Activated CD8-positive, alpha-beta memory T cell treated with anti-CD3 and anti-CD28 coated beads, Interleukin-2, amount 50 U/mL, for 24 hours (primary cell): ENCODE data around the gene HIVEP3.

Experiments used
- DNase-seq: peaks from one replicate; pipeline ENCODE4 v3.0.0-alpha.2; 2020; ENCODE audit errors: extremely low read depth

HIVEP3 gene

DNA sequence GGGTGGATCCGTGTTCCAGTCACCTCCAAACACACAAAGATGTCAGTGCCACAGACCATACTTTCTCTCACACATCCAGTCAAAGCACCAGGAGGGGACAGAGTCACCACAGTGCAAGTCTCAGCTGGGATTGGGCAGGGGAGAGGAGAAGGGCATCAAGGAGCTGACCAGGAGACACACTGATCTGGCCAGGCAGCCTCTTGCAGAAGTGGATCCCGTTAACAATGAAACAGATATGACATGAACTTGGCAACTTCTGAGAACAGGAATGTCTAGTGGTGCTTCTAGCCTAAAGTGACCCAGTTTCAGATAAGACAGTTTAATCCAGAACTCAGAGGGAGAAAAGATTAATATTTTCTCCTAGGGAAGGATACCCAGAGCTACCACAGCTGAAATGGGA lies 71.0 kb downstream of the HIVEP3 start:
- DNase-seq, result no peak

DNA sequence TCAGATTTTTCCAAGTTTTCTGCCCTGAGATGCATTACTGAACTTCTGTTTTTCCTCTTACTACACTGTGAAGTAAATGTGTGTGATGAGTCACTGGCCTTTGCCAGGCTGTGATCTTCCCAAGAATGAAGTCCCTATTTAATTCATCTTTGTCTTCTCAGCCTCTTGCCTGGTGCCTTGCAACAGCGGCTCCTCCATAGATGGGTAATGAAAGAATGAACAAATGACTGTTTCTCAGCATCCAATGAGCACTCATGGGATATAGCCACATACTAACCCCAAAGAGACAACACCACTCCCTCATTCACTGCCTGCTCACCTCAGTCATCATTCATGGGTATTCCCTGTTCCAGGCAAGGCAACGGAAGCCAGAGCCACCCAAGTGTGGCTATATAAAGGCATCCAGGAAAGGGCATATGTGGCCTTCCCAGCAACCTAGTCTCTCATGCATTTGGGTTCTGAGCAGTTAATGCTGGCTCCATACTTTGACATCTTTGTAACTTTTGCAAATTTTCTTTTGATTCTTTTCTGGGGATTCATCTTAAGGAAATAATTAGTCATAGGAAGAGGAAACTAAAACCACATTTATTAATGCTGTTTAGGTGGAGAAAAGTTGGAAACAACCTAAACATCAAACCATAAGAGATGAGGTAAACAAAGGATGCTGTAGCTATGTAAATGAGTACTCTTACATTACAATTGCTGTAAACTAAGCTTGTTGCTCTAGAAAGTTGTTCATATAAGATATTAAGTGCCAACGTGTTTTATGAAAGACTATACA lies 71.9 kb downstream of the HIVEP3 start:
- no peak for DNase-seq

DNA sequence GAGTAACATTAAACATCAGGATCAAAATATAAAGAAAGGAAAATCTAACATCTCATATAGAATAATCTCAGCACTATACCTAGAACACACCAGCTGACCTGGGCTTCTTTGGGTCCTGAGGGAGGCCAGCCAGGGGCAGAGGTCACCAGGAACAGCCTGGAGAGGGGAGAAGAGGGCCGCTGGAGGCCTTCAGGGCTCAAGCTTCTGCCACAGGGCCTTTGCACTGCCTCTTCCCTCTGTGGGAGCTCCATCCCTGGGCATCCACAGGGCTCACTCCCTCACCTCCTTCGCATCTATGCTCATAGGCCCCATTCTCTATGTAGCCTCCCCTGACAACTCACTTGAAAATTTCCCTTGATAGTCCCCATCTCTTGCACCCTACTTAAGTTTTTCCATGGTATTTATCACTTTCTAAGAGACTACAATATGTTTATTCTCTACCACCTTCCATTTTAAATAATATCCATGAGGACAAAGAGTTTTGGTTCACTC lies 73.9 kb downstream of the HIVEP3 start:
- no peak for DNase-seq

- DNase-seq, result no peak
These were observed 74.5 kb downstream of the HIVEP3 start for GRCh38 chr1:41844255-41844654.

GRCh38 chr1:41842993-41843755 lies 75.5 kb downstream of the HIVEP3 start:
- no peak for DNase-seq

DNA sequence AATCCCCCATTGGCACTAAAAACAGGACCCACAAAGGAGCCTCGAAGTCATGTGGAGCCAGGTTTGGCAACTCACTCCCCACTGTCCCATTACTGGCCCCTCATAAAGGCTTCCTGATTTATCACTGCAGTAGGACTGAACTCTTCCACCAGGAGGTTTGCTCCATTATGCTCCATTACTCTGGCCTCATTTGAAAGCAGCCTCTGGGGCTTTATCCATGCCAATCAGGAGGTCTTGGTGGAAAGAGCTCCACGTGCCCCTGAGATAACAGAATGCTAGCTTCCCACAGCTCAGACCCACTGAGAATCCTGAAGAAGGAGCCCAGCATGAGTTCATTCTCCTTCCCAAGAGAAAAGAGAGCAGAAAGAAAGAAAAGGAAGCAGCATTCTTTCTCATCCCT lies 76.4 kb downstream of the HIVEP3 start:
- no peak for DNase-seq

GRCh38 chr1:41840592-41841246 lies 78.0 kb downstream of the HIVEP3 start:
- no peak for DNase-seq

DNA sequence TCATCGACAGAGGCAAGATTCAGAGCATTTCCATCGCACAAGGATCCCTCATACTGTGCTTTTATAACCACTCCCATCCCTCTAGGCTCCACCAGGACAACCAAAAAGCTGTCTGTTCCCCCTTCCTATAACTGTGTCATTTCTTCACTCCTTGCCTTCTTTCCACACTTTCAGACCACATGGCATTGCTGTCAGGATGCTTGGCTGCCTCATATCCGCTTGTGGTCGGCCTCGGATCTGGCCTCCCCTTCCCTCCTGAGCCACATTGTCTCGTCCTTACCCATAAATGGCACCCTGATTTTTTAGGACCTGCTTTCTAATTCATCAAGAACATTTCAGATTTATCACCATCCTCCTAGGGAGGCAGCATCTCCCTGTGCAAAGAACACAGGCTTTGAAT lies 80.5 kb downstream of the HIVEP3 start:
- DNase-seq, result no peak

DNA sequence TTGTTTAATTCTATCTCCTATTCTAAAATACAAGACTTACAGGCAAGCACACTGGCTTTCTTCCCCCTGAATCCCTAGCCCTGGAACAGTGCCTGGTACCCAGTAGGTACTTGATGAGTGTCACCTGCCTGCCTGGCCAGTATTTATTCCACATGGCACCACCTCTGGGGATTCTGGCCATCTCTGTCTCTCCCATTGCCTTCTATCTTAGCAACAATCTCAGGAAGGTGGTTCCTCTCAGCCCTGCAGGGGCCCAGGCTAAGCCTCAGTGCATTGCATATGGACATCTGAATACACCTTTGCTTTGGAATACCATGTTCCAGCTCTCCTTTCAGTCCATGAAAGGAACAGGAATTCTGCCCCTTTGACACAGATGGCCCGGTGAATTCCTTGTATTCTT lies 81.0 kb downstream of the HIVEP3 start:
- no peak for DNase-seq

DNA sequence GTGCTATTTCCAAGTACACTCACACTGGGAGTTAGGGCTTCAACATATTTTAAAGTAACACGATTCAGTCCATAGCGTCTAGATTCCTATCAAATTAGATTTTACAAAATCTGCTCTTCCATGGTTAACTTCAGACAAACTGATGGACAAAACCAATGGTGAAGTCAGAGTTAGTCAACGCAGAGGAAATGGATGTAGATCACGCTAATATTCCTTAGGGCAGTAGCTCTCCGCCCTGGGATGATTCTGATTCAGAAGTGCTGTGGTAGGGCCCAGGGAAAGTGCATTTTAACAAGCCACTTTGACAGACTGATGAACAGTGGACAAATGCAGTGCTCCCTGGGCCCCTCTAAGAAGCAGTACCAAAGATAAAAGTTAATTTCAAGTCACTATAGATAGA lies 83.2 kb downstream of the HIVEP3 start:
- DNase-seq, result no peak

- no peak for DNase-seq
These were observed 85.2 kb downstream of the HIVEP3 start for GRCh38 chr1:41833519-41834000.

DNA sequence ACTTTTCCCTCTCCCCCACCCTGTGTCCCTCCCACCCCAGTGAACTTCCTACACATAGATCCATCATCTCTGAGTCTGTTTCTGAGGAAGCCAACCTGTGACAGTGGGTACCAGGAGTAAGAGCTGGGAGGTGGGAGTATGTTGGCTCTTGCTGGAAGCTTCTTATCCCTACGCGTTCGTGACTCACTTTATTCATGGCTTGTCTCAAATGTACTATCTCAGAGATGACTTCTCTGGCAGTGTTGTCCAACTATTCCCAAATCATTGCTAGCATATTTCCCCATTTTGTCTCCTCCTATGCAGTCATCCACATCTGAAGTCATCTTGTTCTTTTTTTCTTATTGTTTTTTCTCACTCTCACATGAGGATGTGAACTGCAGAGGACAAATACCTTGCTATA lies 88.0 kb downstream of the HIVEP3 start:
- DNase-seq, result no peak

DNA sequence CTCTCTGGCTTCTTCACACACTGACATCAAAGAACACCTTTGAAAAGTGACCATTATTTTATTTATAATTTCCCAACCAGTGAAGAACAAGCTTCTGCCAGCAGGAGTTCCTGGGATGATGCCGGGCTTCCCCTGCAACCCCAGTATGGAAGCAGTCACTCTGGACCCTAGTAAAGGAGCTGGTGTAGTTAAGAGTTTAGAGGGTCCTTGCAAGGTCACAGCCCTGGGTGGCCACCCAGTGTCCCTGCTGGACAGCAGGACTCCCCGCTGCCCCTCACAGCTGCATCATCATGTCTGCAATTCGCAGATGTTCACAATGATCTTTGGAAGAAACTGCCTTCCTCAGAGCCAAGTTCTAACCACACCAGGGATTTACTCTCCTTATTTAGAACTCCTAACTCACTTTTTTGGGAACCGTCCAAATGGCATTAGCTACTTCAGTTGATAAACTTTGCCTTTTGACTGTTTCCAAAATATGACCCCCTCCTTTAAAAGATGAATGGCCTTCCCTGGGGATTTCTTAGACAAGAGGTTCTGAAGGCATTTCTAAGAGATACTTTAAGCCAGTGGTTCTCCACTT lies 90.6 kb downstream of the HIVEP3 start:
- no peak for DNase-seq

- DNase-seq, result no peak
These were observed 95.3 kb downstream of the HIVEP3 start for GRCh38 chr1:41823471-41823870.

GRCh38 chr1:41822866-41823265 lies 95.9 kb downstream of the HIVEP3 start:
- no peak for DNase-seq

DNA sequence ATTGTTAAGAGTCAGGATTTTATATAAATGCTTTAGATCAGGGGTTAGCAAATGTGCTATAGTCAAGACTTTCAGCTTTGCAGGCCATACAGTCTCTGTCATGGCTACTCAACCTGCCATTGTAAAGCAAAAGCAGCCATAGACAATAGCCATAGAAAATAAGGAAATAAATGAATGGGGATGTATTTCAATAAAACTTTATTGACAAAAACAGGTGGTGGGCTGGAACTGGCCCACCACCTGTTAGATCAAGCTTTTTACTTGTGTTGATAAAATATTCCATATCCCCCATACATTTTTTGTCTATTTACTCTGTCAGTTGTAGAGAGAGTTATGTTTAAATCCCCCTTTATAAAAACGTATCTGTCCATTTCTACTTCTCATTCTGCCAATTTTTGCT lies 98.9 kb downstream of the HIVEP3 start:
- DNase-seq, result no peak

DNA sequence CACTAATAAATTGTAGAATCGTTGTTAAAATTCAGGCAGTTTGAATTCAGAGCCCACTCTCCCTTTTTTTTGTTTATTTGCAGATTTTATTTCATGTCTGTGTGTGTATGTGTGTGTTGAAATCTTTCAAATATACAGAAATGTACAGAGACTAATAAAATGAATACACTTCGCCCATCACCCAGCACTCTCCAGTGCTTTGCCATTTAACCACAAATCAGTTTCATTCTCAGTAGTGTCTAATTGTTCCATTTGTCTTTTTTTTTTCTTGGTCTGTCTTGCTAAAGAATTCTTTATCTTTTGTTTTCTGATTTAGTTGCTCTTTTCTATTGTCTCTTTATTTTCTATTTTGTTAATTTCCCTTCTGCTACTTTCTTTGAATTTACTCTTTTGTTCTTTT lies 99.7 kb downstream of the HIVEP3 start:
- no peak for DNase-seq

DNA sequence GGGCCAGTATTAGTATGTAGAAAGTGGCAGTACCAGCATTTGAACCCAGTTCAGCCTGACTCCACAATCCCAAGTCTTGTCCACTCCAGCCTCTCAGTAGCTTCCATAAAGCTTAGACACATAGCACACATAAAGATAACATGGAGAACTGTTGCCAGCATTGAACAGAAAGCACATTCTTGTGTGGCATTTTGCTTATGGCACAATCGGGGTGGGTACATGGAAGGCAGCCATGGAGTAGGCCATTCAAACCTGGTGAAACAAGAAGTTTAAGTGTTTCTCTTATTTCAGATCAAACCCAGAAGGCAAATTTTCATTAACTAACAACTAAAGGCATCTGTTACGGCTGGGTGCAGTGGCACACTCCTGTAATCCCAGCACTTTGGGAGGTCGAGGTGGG lies 102.7 kb downstream of the HIVEP3 start:
- DNase-seq, result no peak

- no peak for DNase-seq
These were observed 104.7 kb downstream of the HIVEP3 start for GRCh38 chr1:41813755-41814745.

- no peak for DNase-seq
These were observed 105.5 kb downstream of the HIVEP3 start for GRCh38 chr1:41813226-41813625.

GRCh38 chr1:41812453-41812852 lies 106.3 kb downstream of the HIVEP3 start:
- no peak for DNase-seq
